GM23338 (cell line): ENCODE data around the gene UNC45B. TPM values are rescaled to one million over a fixed set of nuclear protein-coding genes. Genes with fewer than 3 reads are reported as not detected.

Source experiments
- ATAC-seq: fragments of 200-7000 bp; cut with Tn5 transposase; 3 replicates; pipeline ENCODE4 v1.9.1; 2020
- DNase-seq: peaks from one replicate; pipeline ENCODE4 v3.0.0-alpha.2; 2015; ENCODE audit warnings: low spot score
- H2AFZ ChIP-seq: fragments of 200-600 bp; sonication (generic); 2 replicates; pipeline ENCODE4 v1.8.0; 2016; ENCODE audit warnings: antibody characterized with exemption, mild to moderate bottlenecking, moderate library complexity
- H3F3A ChIP-seq: fragments of 200-600 bp; sonication (generic); replicated peaks from 2 replicates; pipeline ENCODE4 v1.8.0; 2017; ENCODE audit warnings: antibody characterized with exemption, mixed run types, low read depth
- H3K27ac ChIP-seq: fragments of 200-600 bp; sonication (generic); 2 replicates; pipeline ENCODE4 v1.6.1; 2016; ENCODE audit warnings: low read depth
- H3K27me3 ChIP-seq: fragments of 200-600 bp; sonication (generic); 2 replicates; pipeline ENCODE4 v1.8.0; 2016; ENCODE audit warnings: mild to moderate bottlenecking, mixed run types, moderate library complexity; ENCODE audit not compliant: insufficient read depth
- H3K36me3 ChIP-seq: fragments of 200-600 bp; sonication (generic); 2 replicates; pipeline ENCODE4 v1.8.0; 2016; ENCODE audit warnings: mild to moderate bottlenecking; ENCODE audit not compliant: insufficient read depth
- H3K4me1 ChIP-seq: fragments of 200-600 bp; sonication (generic); 2 replicates; pipeline ENCODE4 v1.8.0; 2016; ENCODE audit warnings: mild to moderate bottlenecking, moderate library complexity; ENCODE audit not compliant: insufficient read depth
- H3K4me2 ChIP-seq: fragments of 200-600 bp; sonication (generic); 2 replicates; pipeline ENCODE4 v1.7.1; 2017; ENCODE audit warnings: mixed run types
- H3K4me3 ChIP-seq: fragments of 200-600 bp; sonication (generic); 2 replicates; pipeline ENCODE4 v1.6.1; 2016; ENCODE audit warnings: mixed run types
- H3K79me2 ChIP-seq: fragments of 200-600 bp; sonication (generic); replicated peaks from 2 replicates; pipeline ENCODE4 v1.8.0; 2017; ENCODE audit warnings: mild to moderate bottlenecking; ENCODE audit not compliant: insufficient read depth
- H3K9me2 ChIP-seq: fragments of 200-600 bp; sonication (generic); 2 replicates; pipeline ENCODE4 v1.8.0; 2017; ENCODE audit not compliant: insufficient read depth
- H4K20me1 ChIP-seq: fragments of 200-600 bp; sonication (generic); replicated peaks from 2 replicates; pipeline ENCODE4 v1.8.0; 2017; ENCODE audit warnings: mild to moderate bottlenecking; ENCODE audit not compliant: insufficient read depth
- H3K27ac Mint-ChIP-seq: 2 replicates; pipeline ENCODE4 v1.8.0; 2020; ENCODE audit warnings: inconsistent platforms, mild to moderate bottlenecking, moderate library complexity, mixed read lengths
- H3K27me3 Mint-ChIP-seq: 3 replicates; pipeline ENCODE4 v1.8.0; 2022; ENCODE audit warnings: low read depth, mild to moderate bottlenecking, moderate library complexity, mixed read lengths, inconsistent platforms; ENCODE audit not compliant: insufficient read depth, poor library complexity
- H3K36me3 Mint-ChIP-seq: 3 replicates; pipeline ENCODE4 v1.8.0; 2021; ENCODE audit warnings: low read depth, mild to moderate bottlenecking, inconsistent platforms, moderate library complexity, mixed read lengths
- H3K4me1 Mint-ChIP-seq: 3 replicates; pipeline ENCODE4 v1.8.0; 2020; ENCODE audit warnings: mild to moderate bottlenecking, inconsistent platforms, mixed read lengths
- H3K4me3 Mint-ChIP-seq: 3 replicates; pipeline ENCODE4 v1.8.0; 2021; ENCODE audit warnings: moderate library complexity, mild to moderate bottlenecking, inconsistent platforms, mixed read lengths
- H3K9me3 Mint-ChIP-seq: 3 replicates; pipeline ENCODE4 v1.8.0; 2020; ENCODE audit warnings: moderate library complexity, mild to moderate bottlenecking, inconsistent platforms, mixed read lengths
- CREB1 ChIP-seq: fragments of 250-450 bp; sonication (Bioruptor Pico); IDR thresholded peaks from 2 replicates; pipeline ENCODE4 v1.5.0; 2020; ENCODE audit warnings: low read depth, mild to moderate bottlenecking, moderate library complexity
- EZH2 ChIP-seq: fragments of 200-600 bp; sonication (generic); IDR thresholded peaks from one replicate; pipeline ENCODE4 v1.8.0; 2017; ENCODE audit warnings: antibody characterized with exemption, mild to moderate bottlenecking, low read depth; ENCODE audit not compliant: unreplicated experiment
- EZH2phosphoT487 ChIP-seq: fragments of 200-600 bp; sonication (generic); IDR thresholded peaks from one replicate; pipeline ENCODE4 v1.8.1; 2018; ENCODE audit warnings: antibody characterized with exemption; ENCODE audit not compliant: unreplicated experiment
- NANOG ChIP-seq: IDR thresholded peaks from 2 replicates; pipeline ENCODE4 v1.6.1; 2016; ENCODE audit warnings: antibody characterized with exemption, borderline replicate concordance
- POLR2AphosphoS5 ChIP-seq: IDR thresholded peaks from 2 replicates; pipeline ENCODE4 v1.6.1; 2016; ENCODE audit warnings: antibody characterized with exemption, low read depth
- REST ChIP-seq: IDR thresholded peaks from one replicate; pipeline ENCODE4 v1.6.1; 2018; ENCODE audit warnings: antibody characterized with exemption; ENCODE audit not compliant: unreplicated experiment
- STAT1 ChIP-seq: IDR thresholded peaks from one replicate; pipeline ENCODE4 v1.6.1; 2016; ENCODE audit warnings: antibody characterized with exemption; ENCODE audit not compliant: unreplicated experiment
- ZNF114 ChIP-seq: fragments of 250-450 bp; sonication (Bioruptor Pico); IDR thresholded peaks from 2 replicates; pipeline ENCODE4 v1.5.0; 2020; ENCODE audit warnings: mild to moderate bottlenecking, moderate library complexity
- ZNF331 ChIP-seq: fragments of 250-450 bp; sonication (Bioruptor Pico); IDR thresholded peaks from 2 replicates; pipeline ENCODE4 v1.5.0; 2020; ENCODE audit warnings: low read depth, mild to moderate bottlenecking, moderate library complexity
- long read RNA-seq: library from polyadenylated mRNA; unstranded; transcript quantifications from one replicate; pipeline ENCODE4 v2.0.0, GENCODE V29; 2020; ENCODE audit not compliant: unreplicated experiment
- polyA plus RNA-seq: library from polyadenylated mRNA; unstranded; fragments of >200 nt; fragmentation: Nextera tagmentation; extraction: Ambion mirVana; gene quantifications from 2 replicates; pipeline ENCODE4 v1.2.1, GENCODE V29; 2016
- total RNA-seq: library from RNA; depleted of rRNA; stranded (reverse); fragments of >200 nt; shearing (Covaris generic); gene quantifications from 2 replicates; pipeline ENCODE4 v1.2.3, GENCODE V29; 2014; rRNA removed
- TF ChIP-seq, protein P1 (sequence below), 2 experiments: fragments of 200-600 bp in 1 of 2; sonication (generic) in 1 of 2; conservative IDR thresholded peaks; 2 replicates each; pipeline versions ENCODE4 v1.5.1 to v1.6.1; 2016 to 2017; ENCODE audit warnings: antibody characterized with exemption in 2 of 2, low read depth in 2 of 2, mild to moderate bottlenecking in 2 of 2, moderate library complexity in 1 of 2

The UNC45B gene
- total RNA-seq (0.03 and 0.04 TPM in 2 replicates), polyA plus RNA-seq (0.16 TPM in 1 of 2 replicates, not detected in the other)
- long read RNA-seq: 0 reads

DNA sequence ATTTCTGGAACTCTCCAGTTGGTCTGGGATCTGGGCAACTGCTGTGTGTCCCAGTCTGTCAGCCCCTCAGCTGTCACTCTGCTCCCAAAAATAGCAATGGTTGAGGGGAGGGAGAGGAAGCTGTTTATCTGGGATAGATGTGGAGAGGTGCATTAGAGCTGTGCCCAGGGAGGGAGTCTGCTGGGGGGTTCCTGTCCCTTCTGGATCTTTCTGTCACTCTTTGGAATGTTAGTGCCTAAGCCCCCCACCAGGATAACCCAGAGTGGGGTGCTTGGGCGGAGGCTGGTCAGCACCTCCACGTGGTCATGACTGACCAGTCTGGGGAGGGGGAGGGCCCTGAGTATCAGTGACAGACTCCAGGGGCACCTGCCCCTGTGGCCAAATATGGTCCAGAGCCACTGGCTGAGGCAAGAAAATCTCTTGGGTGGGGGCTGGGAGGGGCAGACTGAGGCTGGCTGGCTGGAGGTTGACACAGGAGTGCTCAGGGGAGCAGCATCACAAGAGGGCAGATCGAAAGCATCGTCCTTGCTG is at the start of gene UNC45B:
TSS of gene UNC45B (plus strand) at position 443 of the 531 bp plus-strand sequence. CDS start 447 bp downstream, outside the sequence.
- no peak within 1 kb of the TSS for H3K27ac Mint-ChIP-seq
- H3K9me2 ChIP-seq: no peaks in the 10 kb centered on the region
- H3F3A ChIP-seq: no peaks in the 10 kb centered on the region
- no peak for DNase-seq
- no peak within 1 kb of the TSS for H3K4me3 Mint-ChIP-seq
- peaks cover 20% of the 10 kb centered on the region for H3K4me1 Mint-ChIP-seq
- peaks cover 24% of the 10 kb centered on the region for H3K27me3 Mint-ChIP-seq
- H3K9me3 Mint-ChIP-seq: no peaks in the 10 kb centered on the region
- H3K4me3 ChIP-seq: no peak within 1 kb of the TSS
- no peaks in the 10 kb centered on the region for H3K79me2 ChIP-seq
- peak; percentile 34 for ATAC-seq
- no peaks in the 10 kb centered on the region for H4K20me1 ChIP-seq
- H3K36me3 Mint-ChIP-seq: no peaks in the 10 kb centered on the region
- no peak within 1 kb of the TSS for H3K4me2 ChIP-seq
- H3K36me3 ChIP-seq: no peaks in the 10 kb centered on the region
- no peak for TF ChIP-seq ZNF114 (CRISPR knock-in tag)
- H3K27ac ChIP-seq: no peak within 1 kb of the TSS
- H3K27me3 ChIP-seq: no peaks in the 10 kb centered on the region
- H2AFZ ChIP-seq: peak within 1 kb of the TSS; percentile 43; the same call in 1 of the 2 replicates
- H3K4me1 ChIP-seq: no peaks in the 10 kb centered on the region

DNA sequence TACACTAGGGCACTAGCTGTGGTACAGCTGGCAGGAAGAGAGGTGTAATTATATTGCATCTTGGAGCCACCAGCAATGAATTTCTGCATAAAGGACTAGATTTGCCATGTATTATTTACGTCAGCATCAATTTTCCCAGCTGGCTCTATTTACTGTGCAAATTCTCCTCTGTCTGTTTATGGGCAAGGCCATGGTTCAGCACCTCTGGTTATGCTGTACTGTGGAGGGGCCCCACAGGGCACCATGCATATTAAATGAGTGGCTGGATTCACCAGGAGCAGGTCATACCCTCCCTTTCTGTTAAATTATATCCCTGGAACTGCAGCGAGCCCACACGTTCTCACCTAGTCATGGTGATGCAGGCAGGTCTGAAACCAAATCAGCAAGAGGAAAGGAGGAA is 47.7 kb upstream of the UNC45B start:
- no peaks in the 10 kb centered on the region for H3K4me1 Mint-ChIP-seq
- H3K9me2 ChIP-seq: no peaks in the 10 kb centered on the region

GRCh38 chr17:35101036-35101435 is 46.6 kb upstream of the UNC45B start:
- Histone ChIP-seq H3K4me1 (no peaks in the 10 kb centered on the region), H3K36me3 (no peaks in the 10 kb centered on the region), H3K79me2 (no peaks in the 10 kb centered on the region), H3K27me3 (no peaks in the 10 kb centered on the region), H2AFZ (no peak overlapping the region), H3K27ac (no peak overlapping the region), H3K4me2 (no peak overlapping the region), H4K20me1 (no peaks in the 10 kb centered on the region), H3F3A (no peaks in the 10 kb centered on the region), H3K4me3 (no peak overlapping the region), H3K9me2 (no peaks in the 10 kb centered on the region)
- Mint-ChIP-seq H3K4me3 (no peak overlapping the region), H3K27ac (no peak overlapping the region; the same call in 1 of the 2 replicates), H3K9me3 (no peaks in the 10 kb centered on the region), H3K36me3 (peaks cover 29% of the 10 kb centered on the region), H3K27me3 (peaks cover 3% of the 10 kb centered on the region), H3K4me1 (no peaks in the 10 kb centered on the region)
- no peak for DNase-seq
- no peak for ATAC-seq
- TF ChIP-seq CREB1 (CRISPR knock-in tag) (no peak), EZH2 (no peak), EZH2phosphoT487 (no peak), STAT1 (no peak), REST (no peak), NANOG (no peak), POLR2AphosphoS5 (no peak)
- TF ChIP-seq, protein P1, sequence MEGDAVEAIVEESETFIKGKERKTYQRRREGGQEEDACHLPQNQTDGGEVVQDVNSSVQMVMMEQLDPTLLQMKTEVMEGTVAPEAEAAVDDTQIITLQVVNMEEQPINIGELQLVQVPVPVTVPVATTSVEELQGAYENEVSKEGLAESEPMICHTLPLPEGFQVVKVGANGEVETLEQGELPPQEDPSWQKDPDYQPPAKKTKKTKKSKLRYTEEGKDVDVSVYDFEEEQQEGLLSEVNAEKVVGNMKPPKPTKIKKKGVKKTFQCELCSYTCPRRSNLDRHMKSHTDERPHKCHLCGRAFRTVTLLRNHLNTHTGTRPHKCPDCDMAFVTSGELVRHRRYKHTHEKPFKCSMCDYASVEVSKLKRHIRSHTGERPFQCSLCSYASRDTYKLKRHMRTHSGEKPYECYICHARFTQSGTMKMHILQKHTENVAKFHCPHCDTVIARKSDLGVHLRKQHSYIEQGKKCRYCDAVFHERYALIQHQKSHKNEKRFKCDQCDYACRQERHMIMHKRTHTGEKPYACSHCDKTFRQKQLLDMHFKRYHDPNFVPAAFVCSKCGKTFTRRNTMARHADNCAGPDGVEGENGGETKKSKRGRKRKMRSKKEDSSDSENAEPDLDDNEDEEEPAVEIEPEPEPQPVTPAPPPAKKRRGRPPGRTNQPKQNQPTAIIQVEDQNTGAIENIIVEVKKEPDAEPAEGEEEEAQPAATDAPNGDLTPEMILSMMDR (conservative IDR thresholded peaks at IDR 0.05; ENCODE audit: low read depth in 2 of 2): no peak

More for the DNA sequence above, 47.7 kb upstream of the UNC45B start:
- H3K27ac ChIP-seq: no peak overlapping the region
- H2AFZ ChIP-seq: no peak overlapping the region
- TF ChIP-seq ZNF114 (CRISPR knock-in tag): no peak
- no peak for TF ChIP-seq ZNF331 (CRISPR knock-in tag)
- no peaks in the 10 kb centered on the region for H3K4me1 ChIP-seq
- H4K20me1 ChIP-seq: no peaks in the 10 kb centered on the region
- H3K9me3 Mint-ChIP-seq: no peaks in the 10 kb centered on the region
- H3F3A ChIP-seq: no peaks in the 10 kb centered on the region
- peaks cover 3% of the 10 kb centered on the region for H3K27me3 Mint-ChIP-seq
- no peak overlapping the region for H3K4me3 ChIP-seq
- H3K27me3 ChIP-seq: no peaks in the 10 kb centered on the region
- DNase-seq (no peak), ATAC-seq (no peak)
- H3K79me2 ChIP-seq: no peaks in the 10 kb centered on the region
- no peak overlapping the region for H3K27ac Mint-ChIP-seq
- H3K36me3 ChIP-seq: no peaks in the 10 kb centered on the region
- H3K4me3 Mint-ChIP-seq: no peak overlapping the region
- H3K36me3 Mint-ChIP-seq: peaks cover 21% of the 10 kb centered on the region
- no peak overlapping the region for H3K4me2 ChIP-seq
